Upper lobe of left lung (tissue), 4 donors: Measurements from ENCODE around the gene PID1.

ENCODE experiments used
- CTCF ChIP-seq, 6 experiments: fragments of 450-650 bp in 4 of 6; fragments of 200-600 bp in 2 of 6; sonication (generic) in 2 of 6; IDR thresholded peaks; one replicate each; pipeline ENCODE4 v1.5.1; 2016 to 2019; ENCODE audit warnings: antibody characterized with exemption in 6 of 6
- EP300 ChIP-seq, 4 donors: sonication (generic); formaldehyde crosslinking; IDR thresholded peaks; one replicate each; pipeline ENCODE4 v1.5.1; 2017; ENCODE audit warnings: antibody characterized with exemption in 4 of 4, control low read depth in 2 of 4
- POLR2A ChIP-seq, 4 donors: fragments of 450-650 bp; IDR thresholded peaks; one replicate each; pipeline ENCODE4 v1.5.1; 2016 to 2017; ENCODE audit warnings: antibody characterized with exemption in 4 of 4, mild to moderate bottlenecking in 2 of 4
- POLR2AphosphoS5 ChIP-seq, 2 donors: sonication (generic); formaldehyde crosslinking; IDR thresholded peaks; one replicate each; pipeline ENCODE4 v1.5.1; 2017; ENCODE audit warnings: antibody characterized with exemption in 2 of 2

- TF ChIP-seq CTCF (IDR thresholded peaks at IDR 0.05) (no peak), POLR2A (IDR thresholded peaks at IDR 0.05) (no peak), EP300 (IDR thresholded peaks at IDR 0.05) (no peak), POLR2AphosphoS5 (IDR thresholded peaks at IDR 0.05) (no peak)
Observed at GRCh38 chr2:229300371-229300770, 29.3 kb upstream of the PID1 start.
